ENCODE results near the gene R3HDM2.

DNA sequence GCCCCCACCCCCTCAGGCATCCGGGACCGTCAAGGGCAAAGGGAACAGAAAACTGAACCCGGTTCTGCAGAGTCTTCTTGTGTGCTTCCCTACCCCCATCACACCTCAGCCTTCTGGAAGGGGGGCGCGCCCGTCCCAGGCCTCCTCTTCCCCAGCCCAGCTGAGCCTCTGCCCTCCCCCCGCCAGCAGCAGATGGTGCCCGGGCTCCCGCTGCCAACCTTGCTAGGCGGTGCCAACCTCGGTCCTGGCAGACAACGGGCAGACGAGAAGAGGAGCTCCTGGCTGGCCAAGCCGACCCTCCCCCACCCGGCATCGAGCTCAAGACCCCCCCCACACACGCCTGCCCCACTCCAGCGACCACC lies 188.5 kb downstream of the R3HDM2 start:
- TF ChIP-seq, protein P1, sequence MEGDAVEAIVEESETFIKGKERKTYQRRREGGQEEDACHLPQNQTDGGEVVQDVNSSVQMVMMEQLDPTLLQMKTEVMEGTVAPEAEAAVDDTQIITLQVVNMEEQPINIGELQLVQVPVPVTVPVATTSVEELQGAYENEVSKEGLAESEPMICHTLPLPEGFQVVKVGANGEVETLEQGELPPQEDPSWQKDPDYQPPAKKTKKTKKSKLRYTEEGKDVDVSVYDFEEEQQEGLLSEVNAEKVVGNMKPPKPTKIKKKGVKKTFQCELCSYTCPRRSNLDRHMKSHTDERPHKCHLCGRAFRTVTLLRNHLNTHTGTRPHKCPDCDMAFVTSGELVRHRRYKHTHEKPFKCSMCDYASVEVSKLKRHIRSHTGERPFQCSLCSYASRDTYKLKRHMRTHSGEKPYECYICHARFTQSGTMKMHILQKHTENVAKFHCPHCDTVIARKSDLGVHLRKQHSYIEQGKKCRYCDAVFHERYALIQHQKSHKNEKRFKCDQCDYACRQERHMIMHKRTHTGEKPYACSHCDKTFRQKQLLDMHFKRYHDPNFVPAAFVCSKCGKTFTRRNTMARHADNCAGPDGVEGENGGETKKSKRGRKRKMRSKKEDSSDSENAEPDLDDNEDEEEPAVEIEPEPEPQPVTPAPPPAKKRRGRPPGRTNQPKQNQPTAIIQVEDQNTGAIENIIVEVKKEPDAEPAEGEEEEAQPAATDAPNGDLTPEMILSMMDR (conservative IDR thresholded peaks at IDR 0.05 in 1 of 2, IDR thresholded peaks at IDR 0.05 in 1 of 2; ENCODE audit: low read depth in 1 of 2, low read length in 2 of 2): no peak
- TF ChIP-seq EZH2 (IDR thresholded peaks at IDR 0.05; ENCODE audit: low read length, missing control alignments): no peak

Measured in fibroblast of lung (primary cell).